Kidney (tissue), 14 donors: ENCODE measurements around the gene TEAD1. TPM values are rescaled to one million over a fixed set of nuclear protein-coding genes. Genes with fewer than 3 reads are reported as not detected.

ENCODE experiments used
- DNase-seq, 5 donors: peaks; one replicate each; pipeline ENCODE4 v3.0.0-alpha.2; 2013 to 2020
- FAIRE-seq: peaks from 2 replicates; lab custom pipeline; 2012; peaks lifted over from hg19 to GRCh38; lab: Jason Lieb, UNC
- H3K27ac ChIP-seq, 2 donors: one replicate each; pipeline ENCODE4 v1.7.0; 2013; ENCODE audit warnings: low read depth in 2 of 2, low read length in 2 of 2, inconsistent platforms in 1 of 2
- H3K27me3 ChIP-seq: one replicate; pipeline ENCODE4 v1.7.1; 2013; ENCODE audit warnings: low read length, inconsistent platforms; ENCODE audit not compliant: control insufficient read depth, insufficient read depth
- H3K36me3 ChIP-seq, 3 donors: one replicate each; pipeline versions ENCODE4 v1.7.0 to v1.7.1; 2013; ENCODE audit warnings: low read length in 3 of 3, control low read depth in 1 of 3, inconsistent platforms in 1 of 3; ENCODE audit not compliant: insufficient read depth in 3 of 3, control insufficient read depth in 2 of 3
- H3K4me1 ChIP-seq, 3 donors: one replicate each; pipeline versions ENCODE4 v1.7.0 to v1.7.1; 2013; ENCODE audit warnings: low read length in 3 of 3, inconsistent platforms in 1 of 3, low read depth in 1 of 3; ENCODE audit not compliant: control insufficient read depth in 2 of 3, insufficient read depth in 2 of 3
- H3K4me3 ChIP-seq, 3 donors: one replicate each; pipeline versions ENCODE4 v1.7.0 to v1.8.1; 2013; ENCODE audit warnings: low read length in 3 of 3, control low read depth in 1 of 3, inconsistent platforms in 1 of 3
- H3K9ac ChIP-seq, 3 donors: one replicate each; pipeline versions ENCODE4 v1.7.0 to v1.7.1; 2013; ENCODE audit warnings: low read length in 3 of 3, control low read depth in 1 of 3, inconsistent platforms in 1 of 3
- H3K9me3 ChIP-seq, 3 donors: one replicate each; pipeline versions ENCODE4 v1.7.0 to v1.7.1; 2013; ENCODE audit warnings: low read length in 3 of 3, control low read depth in 1 of 3, inconsistent platforms in 1 of 3; ENCODE audit not compliant: control insufficient read depth in 2 of 3, insufficient read depth in 1 of 3
- intact Hi-C: fragments of 100-400 bp; cut with DNase I; formaldehyde crosslinking; loops from one replicate; pipeline ENCODE4 v1.11.1; 2022
- polyA plus RNA-seq: library from polyadenylated mRNA; stranded (reverse); fragments of 350-450 nt; fragmentation: Illumina TruSeq; extraction: RNeasy Lipid Tissue Mini Kit (QIAGEN cat#74804); gene quantifications from one replicate; pipeline ENCODE4 v1.2.3, GENCODE V29; 2014; ENCODE audit warnings: low read depth, low replicate concordance; ENCODE audit not compliant: insufficient read depth
- total RNA-seq: library from RNA; stranded (reverse); fragmentation: NEBNext Ultra II Directional; extraction: Animal tissue kit (Norgen Biotek cat#: 25700); gene quantifications from one replicate; pipeline ENCODE4 v1.2.1, GENCODE V29; 2021
- TF ChIP-seq, protein P1 (sequence below): IDR thresholded peaks from 3 replicates; pipeline ENCODE4 v1.5.1; 2012; ENCODE audit warnings: mild to moderate bottlenecking, moderate library complexity, borderline replicate concordance; ENCODE audit not compliant: insufficient read depth; ENCODE audit errors: extremely low read depth
- donor health status: control.
- donor health status: control.
- donor health status: control.
- donor health status: control.
- donor health status: control.
- donor health status: DM: yes; HTN: yes; CAD: no.
- donor health status: Normal renal cell carcinoma (clear cell type).

The TEAD1 gene
- total and polyA plus RNA-seq, 2 donors from 2014 or later, result 7.6 to 77.2 TPM

- FAIRE-seq (no peak), DNase-seq (peak; percentile 87 to 93 (median 92))
- Histone ChIP-seq H3K4me1 (peaks cover 2 to 50% (median 35%) of the 10 kb centered on the region in 3 donors), H3K27ac (no peak overlapping the region), H3K27me3 (no peaks in the 10 kb centered on the region), H3K36me3 (no peaks in the 10 kb centered on the region), H3K9me3 (no peaks in the 10 kb centered on the region), H3K4me3 (peak overlapping the region in 1 of 3 donors; percentile 4), H3K9ac (no peak overlapping the region)
- intact Hi-C loops, result no loop called here
- TF ChIP-seq, protein P1, sequence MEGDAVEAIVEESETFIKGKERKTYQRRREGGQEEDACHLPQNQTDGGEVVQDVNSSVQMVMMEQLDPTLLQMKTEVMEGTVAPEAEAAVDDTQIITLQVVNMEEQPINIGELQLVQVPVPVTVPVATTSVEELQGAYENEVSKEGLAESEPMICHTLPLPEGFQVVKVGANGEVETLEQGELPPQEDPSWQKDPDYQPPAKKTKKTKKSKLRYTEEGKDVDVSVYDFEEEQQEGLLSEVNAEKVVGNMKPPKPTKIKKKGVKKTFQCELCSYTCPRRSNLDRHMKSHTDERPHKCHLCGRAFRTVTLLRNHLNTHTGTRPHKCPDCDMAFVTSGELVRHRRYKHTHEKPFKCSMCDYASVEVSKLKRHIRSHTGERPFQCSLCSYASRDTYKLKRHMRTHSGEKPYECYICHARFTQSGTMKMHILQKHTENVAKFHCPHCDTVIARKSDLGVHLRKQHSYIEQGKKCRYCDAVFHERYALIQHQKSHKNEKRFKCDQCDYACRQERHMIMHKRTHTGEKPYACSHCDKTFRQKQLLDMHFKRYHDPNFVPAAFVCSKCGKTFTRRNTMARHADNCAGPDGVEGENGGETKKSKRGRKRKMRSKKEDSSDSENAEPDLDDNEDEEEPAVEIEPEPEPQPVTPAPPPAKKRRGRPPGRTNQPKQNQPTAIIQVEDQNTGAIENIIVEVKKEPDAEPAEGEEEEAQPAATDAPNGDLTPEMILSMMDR, result no peak
These were observed 6.2 kb downstream of the TEAD1 start for GRCh38 chr11:12680246-12680939.

DNA sequence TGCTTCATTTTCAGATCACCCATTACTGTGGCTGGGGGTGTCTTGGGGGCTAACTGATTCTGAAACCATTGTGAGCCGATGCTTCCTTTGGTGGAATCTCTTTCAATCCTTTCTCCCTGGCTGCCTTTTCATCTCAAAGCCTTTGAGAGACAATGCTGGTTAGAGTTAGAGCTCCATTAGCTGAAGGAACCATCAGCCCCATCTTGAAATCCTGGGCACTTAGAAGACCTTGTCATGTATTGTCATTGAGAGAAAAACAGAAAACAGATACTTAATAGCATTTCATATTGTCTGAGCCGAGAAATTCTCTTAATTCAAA, 6.7 kb downstream of the TEAD1 start:
- TF ChIP-seq, protein P1, result no peak
- Histone ChIP-seq H3K27me3 (no peaks in the 10 kb centered on the region), H3K9me3 (no peaks in the 10 kb centered on the region), H3K4me3 (no peak overlapping the region), H3K27ac (no peak overlapping the region), H3K4me1 (peaks cover 2 to 53% (median 40%) of the 10 kb centered on the region in 3 donors), H3K9ac (no peak overlapping the region), H3K36me3 (no peaks in the 10 kb centered on the region)
- intact Hi-C loops, result no loop called here
- DNase-seq, result no peak
- no peak for FAIRE-seq

DNA sequence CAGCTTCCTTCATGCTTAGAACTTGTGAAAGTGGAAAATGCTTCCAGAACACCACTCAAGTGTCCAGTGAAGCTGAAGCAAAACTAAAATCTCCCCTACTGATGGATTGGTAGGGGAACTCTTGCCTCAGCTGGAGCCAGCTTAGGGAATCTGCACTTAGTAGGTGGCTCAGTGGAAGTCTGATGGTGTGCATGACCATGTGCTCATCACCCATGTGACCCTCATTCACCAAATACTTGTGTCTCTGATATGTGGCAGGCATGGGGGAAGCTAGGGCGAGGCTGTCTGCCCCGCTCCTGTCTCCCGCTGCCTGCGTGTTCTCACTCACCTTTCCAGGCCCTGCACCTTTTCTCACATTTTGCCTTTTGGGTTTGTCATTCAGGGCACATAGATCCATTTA, 7.2 kb downstream of the TEAD1 start:
- H3K27ac ChIP-seq, result peak overlapping the region in 1 of 2 donors; percentile 8
- H3K4me1 ChIP-seq, result peaks cover 2 to 58% (median 43%) of the 10 kb centered on the region in 3 donors
- intact Hi-C loops, result no loop called here

More for the DNA sequence above, 7.2 kb downstream of the TEAD1 start:
- no peak for FAIRE-seq
- Histone ChIP-seq H3K4me3 (no peak overlapping the region), H3K9ac (no peak overlapping the region), H3K36me3 (no peaks in the 10 kb centered on the region), H3K27me3 (no peaks in the 10 kb centered on the region), H3K9me3 (no peaks in the 10 kb centered on the region)
- TF ChIP-seq, protein P1, result no peak
- no peak for DNase-seq
